Mesenchymal stem cell (in vitro differentiated cells and primary cell): ENCODE data around the gene C2orf74.

Source experiments
- DNase-seq: peaks from one replicate; pipeline ENCODE4 v3.0.0-alpha.2; 2013
- H2AFZ ChIP-seq: one replicate; pipeline ENCODE4 v1.6.1; 2013; ENCODE audit warnings: low read depth, mild to moderate bottlenecking, control low read depth, inconsistent platforms, low read length, moderate library complexity
- H2AK5ac ChIP-seq: 2 replicates; pipeline ENCODE4 v1.6.1; 2013; ENCODE audit warnings: low read length, moderate library complexity, mild to moderate bottlenecking, inconsistent platforms; ENCODE audit not compliant: severe bottlenecking
- H2BK120ac ChIP-seq: one replicate; pipeline ENCODE4 v1.6.1; 2013; ENCODE audit warnings: low read depth, mild to moderate bottlenecking, inconsistent platforms, low read length, moderate library complexity
- H2BK12ac ChIP-seq, 2 experiments: one replicate each; pipeline ENCODE4 v1.6.1; 2013; ENCODE audit warnings: inconsistent platforms in 2 of 2, low read length in 2 of 2, mild to moderate bottlenecking in 2 of 2, moderate library complexity in 2 of 2, control low read depth in 1 of 2
- H2BK15ac ChIP-seq: one replicate; pipeline ENCODE4 v1.6.1; 2013; ENCODE audit warnings: mild to moderate bottlenecking, low read depth, inconsistent platforms; ENCODE audit not compliant: poor library complexity, severe bottlenecking
- H2BK5ac ChIP-seq: 2 replicates; pipeline ENCODE4 v1.6.1; 2013; ENCODE audit warnings: low read depth, mild to moderate bottlenecking, low read length, control low read depth, inconsistent platforms; ENCODE audit not compliant: poor library complexity, severe bottlenecking
- H3K14ac ChIP-seq, 2 experiments: one replicate each; pipeline ENCODE4 v1.6.1; 2013; ENCODE audit warnings: inconsistent platforms in 2 of 2, low read length in 2 of 2, control low read depth in 1 of 2, mild to moderate bottlenecking in 1 of 2, moderate library complexity in 1 of 2
- H3K18ac ChIP-seq, 2 experiments: one replicate each; pipeline ENCODE4 v1.6.1; 2013; ENCODE audit warnings: inconsistent platforms in 2 of 2, low read length in 2 of 2, control low read depth in 1 of 2, low read depth in 1 of 2, mild to moderate bottlenecking in 1 of 2
- H3K23ac ChIP-seq, 2 experiments: one replicate each; pipeline ENCODE4 v1.6.1; 2013; ENCODE audit warnings: inconsistent platforms in 2 of 2, low read length in 2 of 2, mild to moderate bottlenecking in 2 of 2, moderate library complexity in 2 of 2, control low read depth in 1 of 2
- H3K27ac ChIP-seq: 2 replicates; pipeline ENCODE4 v1.5.1; 2013; ENCODE audit warnings: mild to moderate bottlenecking, moderate library complexity, low read length, control low read depth, inconsistent platforms; ENCODE audit not compliant: poor library complexity, severe bottlenecking
- H3K27me3 ChIP-seq, 2 experiments: 2 replicates each; pipeline versions ENCODE4 v1.6.1 to v1.7.0; 2013; ENCODE audit warnings: low read length in 2 of 2, mild to moderate bottlenecking in 2 of 2, moderate library complexity in 2 of 2, control low read depth in 1 of 2, inconsistent platforms in 1 of 2; ENCODE audit not compliant: control insufficient read depth in 1 of 2, insufficient read depth in 1 of 2
- H3K36me3 ChIP-seq, 2 experiments: 2 replicates each; pipeline versions ENCODE4 v1.6.1 to v1.7.0; 2013; ENCODE audit warnings: low read length in 2 of 2, control low read depth in 1 of 2, inconsistent platforms in 1 of 2, low read depth in 1 of 2, mild to moderate bottlenecking in 1 of 2; ENCODE audit not compliant: insufficient read depth in 2 of 2, control insufficient read depth in 1 of 2
- H3K4ac ChIP-seq, 2 experiments: one replicate each; pipeline ENCODE4 v1.6.1; 2013; ENCODE audit warnings: inconsistent platforms in 2 of 2, low read length in 2 of 2, mild to moderate bottlenecking in 2 of 2, moderate library complexity in 2 of 2, control low read depth in 1 of 2, low read depth in 1 of 2
- H3K4me1 ChIP-seq: 2 replicates; pipeline ENCODE4 v1.6.1; 2013; ENCODE audit warnings: low read depth, low read length, control low read depth; ENCODE audit not compliant: control insufficient read depth, insufficient read depth
- H3K4me2 ChIP-seq: 2 replicates; pipeline ENCODE4 v1.6.1; 2013; ENCODE audit warnings: low read length, mild to moderate bottlenecking, inconsistent platforms; ENCODE audit not compliant: poor library complexity, severe bottlenecking
- H3K4me3 ChIP-seq, 2 experiments: 2 replicates each; pipeline versions ENCODE4 v1.5.1 to v1.7.0; 2013; ENCODE audit warnings: low read length in 2 of 2, mild to moderate bottlenecking in 2 of 2, control low read depth in 1 of 2, low read depth in 1 of 2; ENCODE audit not compliant: insufficient read depth in 1 of 2
- H3K79me1 ChIP-seq: replicated peaks from 2 replicates; pipeline ENCODE4 v1.6.1; 2013; ENCODE audit warnings: mild to moderate bottlenecking, control low read depth, low read length, inconsistent platforms; ENCODE audit not compliant: poor library complexity, severe bottlenecking
- H3K9ac ChIP-seq: 2 replicates; pipeline ENCODE4 v1.7.0; 2013; ENCODE audit warnings: mild to moderate bottlenecking, low read length, moderate library complexity
- H3K9me3 ChIP-seq: 2 replicates; pipeline ENCODE4 v1.7.0; 2013; ENCODE audit warnings: mild to moderate bottlenecking, low read length; ENCODE audit not compliant: control insufficient read depth
- H4K8ac ChIP-seq: one replicate; pipeline ENCODE4 v1.6.1; 2013; ENCODE audit warnings: inconsistent platforms, mild to moderate bottlenecking, low read length, moderate library complexity
- H4K91ac ChIP-seq: one replicate; pipeline ENCODE4 v1.6.1; 2013; ENCODE audit warnings: mild to moderate bottlenecking, low read length, inconsistent platforms
- WGBS: methylation state at CpG from one replicate; pipeline ENCODE4 v1.1.7; 2013; ENCODE audit warnings: mixed read lengths; 5-methylcytosine and 5-hydroxymethylcytosine counted together

C2orf74 gene

DNA sequence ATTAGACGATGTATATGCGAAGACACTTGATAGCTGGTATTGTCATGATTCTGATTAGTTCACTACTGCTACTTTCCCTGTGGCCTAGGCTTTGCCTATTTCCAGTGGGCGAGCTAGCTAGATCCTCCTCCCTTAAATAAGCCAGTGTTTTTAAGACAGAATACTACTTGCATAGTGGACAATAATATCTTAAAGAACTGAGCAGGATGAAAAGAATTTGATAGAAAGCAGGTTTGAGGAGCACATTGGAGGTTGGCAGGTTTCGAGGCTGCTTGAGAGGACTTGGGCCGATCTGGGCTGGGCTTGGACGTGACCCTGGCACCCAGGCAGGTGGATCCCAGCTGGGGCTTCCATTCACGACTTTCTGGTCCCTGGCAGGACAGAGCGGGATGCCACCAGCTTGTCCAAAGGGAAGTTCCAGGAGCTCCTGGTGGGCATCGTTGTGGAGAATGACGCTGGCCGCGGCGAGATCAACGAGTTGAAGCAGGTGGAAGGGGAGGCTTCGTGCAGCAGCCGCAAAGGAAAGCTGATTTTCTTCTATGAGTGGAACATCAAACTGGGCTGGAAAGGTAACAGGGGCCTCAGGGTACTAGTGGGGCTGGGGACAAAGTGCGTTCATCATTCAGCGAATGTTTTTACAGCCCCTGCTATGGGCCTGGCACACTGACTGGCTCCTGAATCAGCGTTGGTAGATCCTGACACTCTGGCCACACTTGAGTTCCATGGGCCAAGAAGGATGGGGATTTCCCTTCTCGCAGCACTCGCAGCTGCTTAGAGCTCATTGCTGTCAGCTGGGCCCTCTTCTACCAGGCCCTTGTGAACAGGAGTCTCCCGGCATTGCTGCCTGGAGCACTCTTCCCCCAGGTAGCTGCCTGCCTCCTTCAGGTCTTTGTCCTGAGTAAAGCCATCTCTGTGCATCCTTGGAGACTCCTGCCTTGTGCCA lies 16.9 kb downstream of the C2orf74 start:
- Histone ChIP-seq H2AK5ac (no peak overlapping the region), H4K8ac (peak overlapping the region; percentile 10), H2AFZ (no peak overlapping the region), H4K91ac (peak overlapping the region; percentile 27), H3K18ac (peak overlapping the region in 1 of 2 experiments; percentile 30), H2BK120ac (no peak overlapping the region), H3K14ac (no peak overlapping the region), H3K27me3 (no peaks in the 10 kb centered on the region), H3K27ac (peak overlapping the region; percentile 17), H2BK15ac (no peak overlapping the region), H3K36me3 (peaks cover 24 to 43% of the 10 kb centered on the region in 2 experiments), H2BK12ac (peak overlapping the region in 1 of 2 experiments; percentile 25), H3K4me3 (peak overlapping the region in 1 of 2 experiments; percentile 79), H3K79me1 (peaks cover 25% of the 10 kb centered on the region), H3K4ac (peak overlapping the region in 1 of 2 experiments; percentile 21), H3K9me3 (no peaks in the 10 kb centered on the region), H3K4me1 (peaks cover 29% of the 10 kb centered on the region), H3K4me2 (no peak overlapping the region), H3K9ac (peak overlapping the region; percentile 95), H3K23ac (no peak overlapping the region), H2BK5ac (no peak overlapping the region)
- peak; percentile 58 for DNase-seq
- 96% methylated on average over 21 of the region's 22 CpGs for WGBS

DNA sequence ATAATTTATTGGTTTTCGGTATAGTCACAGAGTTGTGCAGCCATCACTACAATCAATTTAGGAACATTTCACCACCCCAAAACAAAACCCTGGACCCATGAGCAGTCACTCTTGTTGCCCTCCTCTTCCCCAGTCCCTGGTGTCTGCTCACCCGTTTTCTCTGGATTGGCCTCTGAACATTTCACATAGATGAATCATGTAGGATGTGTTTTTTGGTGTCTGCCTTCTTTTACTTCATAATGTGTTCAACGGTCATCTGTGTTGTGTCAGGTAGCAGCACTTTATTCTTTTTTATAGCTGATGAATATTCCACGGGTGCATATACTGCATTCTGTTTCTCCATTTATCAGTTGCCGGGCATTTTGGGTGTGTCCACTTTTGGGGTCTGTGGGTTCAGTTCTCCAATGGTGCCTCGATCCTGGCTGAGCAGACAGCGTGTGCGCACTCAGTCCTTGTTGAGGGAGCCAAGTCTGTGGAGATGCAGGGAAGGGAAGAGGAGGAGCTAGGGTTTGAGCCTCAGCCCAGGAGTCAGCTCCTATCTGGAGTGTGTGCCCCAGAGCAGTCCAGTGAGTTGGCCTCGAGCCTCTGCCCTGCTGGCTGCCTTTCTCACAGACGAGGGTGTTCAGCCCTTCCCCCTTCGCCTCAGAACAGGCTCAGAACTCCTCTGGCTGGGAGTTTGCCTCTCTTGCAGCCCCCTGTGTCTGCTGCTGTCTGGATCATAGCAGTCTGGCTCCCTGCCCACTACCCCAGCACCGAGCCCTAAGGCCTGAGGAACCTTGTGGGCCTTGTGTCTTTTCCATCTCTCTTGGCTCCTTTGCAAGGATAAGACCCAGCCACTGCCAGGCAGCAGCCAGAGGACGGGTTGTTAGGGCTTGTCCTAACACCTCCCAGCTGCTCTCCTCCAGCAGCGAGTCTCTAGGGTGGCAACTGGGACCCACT lies 18.0 kb downstream of the C2orf74 start:
- H3K23ac ChIP-seq: peak overlapping the region in 1 of 2 experiments; percentile 1
- H4K8ac ChIP-seq: peak overlapping the region; percentile 10
- peak overlapping the region in 1 of 2 experiments; percentile 5 for H3K14ac ChIP-seq
- peak overlapping the region; percentile 37 for H3K27ac ChIP-seq
- H2BK15ac ChIP-seq: peak overlapping the region; percentile 12
- DNase-seq: peak; percentile 64
- H3K9ac ChIP-seq: peak overlapping the region; percentile 95
- peak overlapping the region; percentile 44 to 50 for H3K18ac ChIP-seq
- peak overlapping the region; percentile 20 for H3K4me2 ChIP-seq
- H3K36me3 ChIP-seq: peaks cover 27 to 54% of the 10 kb centered on the region in 2 experiments
- peaks cover 28% of the 10 kb centered on the region for H3K79me1 ChIP-seq
- peak overlapping the region; percentile 15 to 73 for H3K4ac ChIP-seq
- no peak overlapping the region for H2AFZ ChIP-seq
- H2BK5ac ChIP-seq: no peak overlapping the region
- peak overlapping the region in 1 of 2 experiments; percentile 75 for H2BK12ac ChIP-seq
- H3K4me1 ChIP-seq: peaks cover 29% of the 10 kb centered on the region
- no peaks in the 10 kb centered on the region for H3K27me3 ChIP-seq
- H3K9me3 ChIP-seq: no peaks in the 10 kb centered on the region
- H2BK120ac ChIP-seq: no peak overlapping the region
- peak overlapping the region in 1 of 2 experiments; percentile 79 for H3K4me3 ChIP-seq
- peak overlapping the region; percentile 62 for H2AK5ac ChIP-seq
- H4K91ac ChIP-seq: peak overlapping the region; percentile 78
- WGBS: 75% methylated on average over 13 of the region's 14 CpGs

DNA sequence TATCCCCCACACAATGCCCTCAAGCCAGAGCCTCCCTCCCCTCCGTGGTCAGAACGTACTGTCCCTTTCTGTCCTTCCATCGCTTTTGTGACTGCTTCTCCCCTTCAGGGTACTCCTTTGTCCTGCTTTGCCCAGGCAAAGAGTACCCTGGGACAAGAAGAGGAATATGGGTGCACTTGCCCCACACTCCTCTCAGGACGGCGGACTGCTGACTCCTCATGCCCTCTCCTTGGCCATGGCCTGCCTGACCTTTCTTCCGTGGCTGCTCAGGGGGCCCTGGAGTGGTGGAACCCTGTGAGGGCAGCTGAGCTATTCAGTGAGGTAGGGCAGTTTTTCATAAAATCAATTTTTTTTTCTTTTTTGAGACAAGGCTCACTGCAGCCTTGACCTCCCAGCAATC lies 18.7 kb downstream of the C2orf74 start:
- peaks cover 32 to 61% of the 10 kb centered on the region in 2 experiments for H3K36me3 ChIP-seq
- peak overlapping the region; percentile 1 for H2AK5ac ChIP-seq
- WGBS: 98% methylated on average over 5 of the region's 6 CpGs
- H3K4ac ChIP-seq: peak overlapping the region in 1 of 2 experiments; percentile 0
- no peak overlapping the region for H3K4me2 ChIP-seq
- H3K27me3 ChIP-seq: no peaks in the 10 kb centered on the region
- H4K91ac ChIP-seq: no peak overlapping the region
- no peak overlapping the region for H4K8ac ChIP-seq
- H2AFZ ChIP-seq: no peak overlapping the region
- H2BK15ac ChIP-seq: no peak overlapping the region
- peak overlapping the region; percentile 14 to 50 for H3K18ac ChIP-seq
- no peak overlapping the region for H2BK5ac ChIP-seq
- H3K27ac ChIP-seq: no peak overlapping the region
- H3K9ac ChIP-seq: peak overlapping the region; percentile 95
- peak overlapping the region in 1 of 2 experiments; percentile 79 for H3K4me3 ChIP-seq
- H3K14ac ChIP-seq: peak overlapping the region in 1 of 2 experiments; percentile 46
- no peak overlapping the region for H2BK120ac ChIP-seq
- DNase-seq: no peak
- H3K23ac ChIP-seq: peak overlapping the region in 1 of 2 experiments; percentile 1
- peaks cover 33% of the 10 kb centered on the region for H3K79me1 ChIP-seq
- H3K4me1 ChIP-seq: peaks cover 29% of the 10 kb centered on the region
- H2BK12ac ChIP-seq: peak overlapping the region in 1 of 2 experiments; percentile 38
- H3K9me3 ChIP-seq: no peaks in the 10 kb centered on the region
